Raji (cell line): ENCODE measurements around the gene JAK1.

Experiments used
- POLR2A ChIP-seq: IDR thresholded peaks from 2 replicates; pipeline ENCODE4 v1.6.1; 2011; ENCODE audit warnings: low read depth, low read length, control low read depth; ENCODE audit not compliant: insufficient read depth

Gene JAK1

GRCh38 chr1:64941461-64942117, 24.8 kb downstream of the JAK1 start:
- TF ChIP-seq POLR2A = no peak

GRCh38 chr1:64940025-64940424, 26.3 kb downstream of the JAK1 start:
- no peak for TF ChIP-seq POLR2A

- no peak for TF ChIP-seq POLR2A
These were observed 27.4 kb downstream of the JAK1 start for GRCh38 chr1:64938991-64939390.

- no peak for TF ChIP-seq POLR2A
These were observed 29.4 kb downstream of the JAK1 start for GRCh38 chr1:64936956-64937355.

- TF ChIP-seq POLR2A = no peak
These were observed 30.7 kb downstream of the JAK1 start for GRCh38 chr1:64935551-64936155.

GRCh38 chr1:64934878-64935275, 31.5 kb downstream of the JAK1 start:
- TF ChIP-seq POLR2A = no peak

GRCh38 chr1:64934115-64934877, 32.1 kb downstream of the JAK1 start:
- TF ChIP-seq POLR2A = no peak

GRCh38 chr1:64933296-64934070, 32.9 kb downstream of the JAK1 start:
- no peak for TF ChIP-seq POLR2A

GRCh38 chr1:64932962-64933295, 33.4 kb downstream of the JAK1 start:
- no peak for TF ChIP-seq POLR2A

- TF ChIP-seq POLR2A = no peak
These were observed 37.1 kb downstream of the JAK1 start for GRCh38 chr1:64929221-64929620.

- no peak for TF ChIP-seq POLR2A
These were observed 38.0 kb downstream of the JAK1 start for GRCh38 chr1:64928325-64928724.

GRCh38 chr1:64925594-64925993, 40.8 kb downstream of the JAK1 start:
- TF ChIP-seq POLR2A = no peak

- TF ChIP-seq POLR2A = no peak
These were observed 43.0 kb downstream of the JAK1 start for GRCh38 chr1:64923294-64923718.

- no peak for TF ChIP-seq POLR2A
These were observed 44.0 kb downstream of the JAK1 start for GRCh38 chr1:64922336-64922735.

GRCh38 chr1:64921771-64922170, 44.6 kb downstream of the JAK1 start:
- no peak for TF ChIP-seq POLR2A

- no peak for TF ChIP-seq POLR2A
These were observed 45.3 kb downstream of the JAK1 start for GRCh38 chr1:64920941-64921589.

GRCh38 chr1:64917907-64918306, 48.4 kb downstream of the JAK1 start:
- no peak for TF ChIP-seq POLR2A
